Measurements from ENCODE around the gene COMT.

The COMT gene

DNA sequence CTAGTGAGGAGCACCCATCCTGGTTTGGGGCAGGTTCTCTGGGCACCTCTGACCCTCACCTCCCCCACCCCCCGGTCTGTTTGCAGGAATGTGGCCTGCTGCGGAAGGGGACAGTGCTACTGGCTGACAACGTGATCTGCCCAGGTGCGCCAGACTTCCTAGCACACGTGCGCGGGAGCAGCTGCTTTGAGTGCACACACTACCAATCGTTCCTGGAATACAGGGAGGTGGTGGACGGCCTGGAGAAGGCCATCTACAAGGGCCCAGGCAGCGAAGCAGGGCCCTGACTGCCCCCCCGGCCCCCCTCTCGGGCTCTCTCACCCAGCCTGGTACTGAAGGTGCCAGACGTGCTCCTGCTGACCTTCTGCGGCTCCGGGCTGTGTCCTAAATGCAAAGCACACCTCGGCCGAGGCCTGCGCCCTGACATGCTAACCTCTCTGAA lies 26.9 kb downstream of the COMT start:
- in situ Hi-C loops (cut with MboI; ENCODE audit: low sequenced_read_pairs): no loop called here

DNA sequence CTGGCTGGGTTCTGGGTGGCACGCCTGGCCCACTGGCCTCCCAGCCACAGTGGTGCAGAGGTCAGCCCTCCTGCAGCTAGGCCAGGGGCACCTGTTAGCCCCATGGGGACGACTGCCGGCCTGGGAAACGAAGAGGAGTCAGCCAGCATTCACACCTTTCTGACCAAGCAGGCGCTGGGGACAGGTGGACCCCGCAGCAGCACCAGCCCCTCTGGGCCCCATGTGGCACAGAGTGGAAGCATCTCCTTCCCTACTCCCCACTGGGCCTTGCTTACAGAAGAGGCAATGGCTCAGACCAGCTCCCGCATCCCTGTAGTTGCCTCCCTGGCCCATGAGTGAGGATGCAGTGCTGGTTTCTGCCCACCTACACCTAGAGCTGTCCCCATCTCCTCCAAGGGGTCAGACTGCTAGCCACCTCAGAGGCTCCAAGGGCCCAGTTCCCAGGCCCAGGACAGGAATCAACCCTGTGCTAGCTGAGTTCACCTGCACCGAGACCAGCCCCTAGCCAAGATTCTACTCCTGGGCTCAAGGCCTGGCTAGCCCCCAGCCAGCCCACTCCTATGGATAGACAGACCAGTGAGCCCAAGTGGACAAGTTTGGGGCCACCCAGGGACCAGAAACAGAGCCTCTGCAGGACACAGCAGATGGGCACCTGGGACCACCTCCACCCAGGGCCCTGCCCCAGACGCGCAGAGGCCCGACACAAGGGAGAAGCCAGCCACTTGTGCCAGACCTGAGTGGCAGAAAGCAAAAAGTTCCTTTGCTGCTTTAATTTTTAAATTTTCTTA lies 27.8 kb downstream of the COMT start:
- in situ Hi-C loops (cut with MboI; ENCODE audit: low sequenced_read_pairs): no loop called here

DNA sequence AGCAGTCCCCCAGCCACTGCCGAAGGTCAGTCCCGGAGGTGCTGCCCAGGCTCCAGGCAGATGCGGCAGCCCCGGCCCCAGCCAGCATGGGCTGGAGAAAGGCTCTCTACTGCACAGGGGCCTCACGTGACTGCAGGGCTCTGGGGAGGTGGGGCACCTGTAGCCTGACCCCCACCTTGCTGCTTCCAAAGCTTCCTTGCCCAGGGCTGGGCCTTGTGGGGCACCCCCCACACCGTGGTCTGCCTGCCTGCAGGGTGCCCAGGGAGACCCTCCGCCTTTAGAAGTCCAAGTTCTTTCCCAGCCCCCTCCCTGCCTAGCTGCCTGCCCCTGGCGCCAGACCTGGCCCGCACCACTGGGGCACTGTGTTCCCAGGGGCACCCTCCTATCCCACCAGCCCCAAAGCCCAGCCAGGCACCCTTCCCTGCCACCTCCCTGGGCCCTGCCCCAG lies 28.5 kb downstream of the COMT start:
- in situ Hi-C loops (cut with MboI; ENCODE audit: low sequenced_read_pairs): no loop called here

DNA sequence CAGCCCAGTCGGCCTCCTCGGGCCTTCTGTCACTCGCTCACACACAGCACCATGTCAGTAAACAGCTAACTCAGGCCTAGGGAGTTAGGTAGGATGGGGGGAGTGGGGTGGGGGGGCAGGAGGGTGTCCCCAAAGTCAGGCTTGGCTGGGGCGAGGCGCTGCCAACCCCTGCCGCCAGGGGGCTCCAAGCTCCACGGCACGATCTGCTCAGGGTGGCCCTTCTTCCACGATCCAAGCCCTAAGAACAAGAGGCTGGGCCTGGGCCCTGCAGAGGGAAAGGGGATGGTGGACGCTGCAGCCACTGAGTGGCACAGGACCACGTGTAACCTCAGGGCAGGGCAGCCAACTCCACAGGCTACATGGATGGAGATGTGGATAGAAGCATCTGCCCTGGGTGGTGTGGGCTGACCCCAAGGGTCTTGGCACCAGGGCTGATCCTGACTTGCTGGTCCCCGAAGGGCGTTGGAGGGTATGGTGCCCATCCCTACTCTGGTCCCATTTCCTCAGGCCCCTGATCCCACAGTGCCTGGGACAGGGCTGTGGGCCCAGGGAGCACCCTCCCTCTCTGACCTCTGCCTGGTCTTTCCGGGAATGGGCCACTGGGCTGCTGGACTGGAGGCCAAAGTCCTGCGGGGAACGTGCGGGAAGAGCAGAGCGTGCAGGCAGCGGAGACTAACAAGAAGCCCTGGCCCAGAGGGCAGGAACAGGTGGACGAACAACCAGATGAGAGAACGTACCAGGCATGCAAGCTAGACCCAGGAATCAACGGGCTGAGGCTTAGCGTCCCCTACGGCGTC lies 29.1 kb downstream of the COMT start:
- in situ Hi-C loops (cut with MboI; ENCODE audit: low sequenced_read_pairs): no loop called here

DNA sequence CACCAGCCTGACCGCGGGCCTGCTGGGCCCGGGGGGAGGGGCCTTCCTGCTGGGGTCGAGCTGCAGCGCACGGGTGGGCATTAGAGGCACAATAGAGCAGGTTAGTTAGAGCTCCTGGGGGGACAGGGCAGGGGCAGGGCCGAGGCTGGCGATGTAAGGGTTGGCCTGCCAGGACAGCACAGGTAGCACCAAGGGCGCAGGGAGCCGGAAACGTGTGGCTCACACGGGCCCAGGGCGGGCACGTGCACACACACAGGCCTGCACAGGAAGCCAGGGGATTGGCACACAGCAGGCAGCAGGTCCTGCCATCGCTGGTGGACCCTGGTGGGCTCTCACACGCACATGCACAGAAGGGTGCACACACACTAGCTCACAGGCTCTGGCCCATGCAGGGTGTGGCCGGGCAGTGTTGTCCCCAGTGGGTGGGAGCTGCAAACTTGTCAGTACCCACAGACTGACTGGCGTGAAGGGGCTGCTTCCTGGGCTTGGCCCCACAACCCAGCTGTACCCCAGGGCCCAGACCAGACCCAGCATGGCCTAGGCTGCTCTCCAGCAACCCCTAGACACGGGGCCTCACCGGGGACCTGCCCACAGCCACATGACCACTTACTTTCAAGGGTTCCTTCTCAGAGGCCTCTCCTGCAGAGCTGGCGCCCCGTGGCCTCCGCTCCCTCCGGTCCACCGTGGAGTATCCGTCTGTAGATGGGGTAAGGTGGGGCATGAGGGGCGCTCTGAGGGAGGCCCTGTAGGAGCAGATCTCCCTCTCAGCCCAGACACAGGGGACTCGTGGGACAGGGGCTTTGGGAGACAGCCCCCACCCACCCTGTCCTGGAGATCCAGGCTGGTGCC lies 29.9 kb downstream of the COMT start:
- in situ Hi-C loops (cut with MboI; ENCODE audit: low sequenced_read_pairs): no loop called here

DNA sequence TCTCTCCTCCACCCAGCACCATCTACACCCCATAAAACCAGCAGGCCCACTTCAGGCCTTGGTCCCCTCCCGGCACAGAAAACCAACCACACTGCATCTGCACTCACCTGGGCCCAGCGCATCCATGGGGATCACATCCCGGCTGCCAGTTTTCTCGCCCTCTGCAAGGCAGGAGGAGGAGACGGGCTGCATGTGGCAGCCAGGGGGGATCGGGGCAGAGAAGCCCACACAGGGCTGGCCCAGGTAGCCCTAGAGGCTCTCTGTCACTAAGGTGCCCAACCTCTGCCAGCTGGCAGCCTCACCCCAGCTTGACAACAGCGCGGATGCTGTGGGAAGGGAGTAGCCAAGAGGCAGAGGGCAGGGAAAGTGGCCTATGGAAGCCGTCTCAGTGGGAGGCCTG lies 30.7 kb downstream of the COMT start:
- in situ Hi-C loops (cut with MboI; ENCODE audit: low sequenced_read_pairs): no loop called here

DNA sequence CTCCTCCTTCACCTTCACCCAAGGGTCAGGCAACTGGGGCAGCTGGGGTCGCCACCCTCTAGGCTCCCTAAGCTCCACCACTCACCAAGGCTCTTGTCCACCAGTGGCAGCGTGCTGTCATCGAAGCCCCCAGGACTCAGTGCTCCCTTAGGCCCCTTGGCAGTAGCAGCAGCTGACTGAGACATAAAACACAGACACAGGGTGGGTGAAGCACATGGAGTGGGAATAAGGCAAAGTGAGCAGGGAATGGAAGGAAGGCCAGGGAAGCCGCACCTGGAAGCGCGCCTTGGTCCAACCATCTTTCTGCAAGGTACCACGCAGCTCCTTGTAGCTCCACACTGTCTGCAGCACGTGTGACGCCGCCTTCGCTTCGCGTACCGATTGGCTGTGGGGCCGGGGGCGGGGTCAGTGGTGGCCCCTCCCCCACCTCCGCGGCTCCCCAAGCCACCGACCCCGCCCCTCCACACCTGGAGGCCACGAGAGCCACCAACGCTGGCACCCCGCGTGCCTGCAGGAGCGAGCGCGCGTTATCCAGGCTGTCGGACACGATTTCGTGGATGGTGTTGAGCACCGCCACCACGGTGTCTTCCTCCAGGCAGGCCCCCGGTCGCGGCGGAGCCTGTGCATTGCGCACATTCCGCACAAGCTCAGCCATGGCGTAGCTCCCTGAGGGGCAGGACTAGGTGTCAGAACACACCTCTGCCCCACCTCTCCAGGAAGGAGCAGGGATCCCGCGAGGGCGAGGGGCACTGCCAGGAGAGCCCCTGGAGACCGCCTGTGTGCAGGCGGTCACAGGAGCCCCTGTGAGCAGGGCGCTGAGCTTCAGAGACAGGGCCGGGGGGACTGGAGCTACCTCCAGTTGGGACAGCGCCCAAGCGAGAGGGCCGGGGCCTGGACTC lies 31.3 kb downstream of the COMT start:
- in situ Hi-C loops (cut with MboI; ENCODE audit: low sequenced_read_pairs): no loop called here

DNA sequence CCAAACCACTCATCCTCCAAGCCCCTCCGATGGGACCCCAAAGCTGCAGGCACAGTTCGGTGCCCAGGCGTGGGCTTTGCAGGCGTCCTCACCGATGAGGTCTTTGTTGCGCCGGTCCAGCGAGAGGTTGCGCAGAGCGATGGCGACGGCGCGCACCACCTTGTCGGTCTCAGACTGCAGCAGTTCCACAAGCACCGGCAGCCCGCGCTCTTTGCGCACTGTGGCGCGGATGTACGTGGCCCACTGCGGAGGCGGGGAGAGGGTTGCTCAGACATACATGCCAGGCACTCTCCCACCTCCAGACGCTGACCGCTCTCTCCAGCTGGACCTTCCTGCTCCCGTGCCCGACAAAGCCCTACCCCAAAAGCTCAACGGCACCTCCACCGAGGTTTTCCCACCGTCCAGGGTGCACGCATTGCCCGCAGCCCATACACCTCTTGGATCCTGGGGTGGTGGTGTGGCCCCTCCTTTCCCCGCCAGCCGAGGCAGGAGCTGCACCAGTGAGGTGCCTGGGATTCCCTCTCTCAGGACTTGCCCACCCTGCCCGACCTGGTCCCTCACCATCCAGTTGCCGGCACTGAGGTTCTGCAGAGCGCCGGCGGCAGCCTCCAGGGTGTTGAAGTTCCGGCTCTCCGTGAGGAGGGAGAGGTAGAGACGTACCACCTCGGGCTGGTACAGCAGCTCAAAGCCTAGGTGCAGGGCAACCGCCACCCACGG lies 32.1 kb downstream of the COMT start:
- in situ Hi-C loops (cut with MboI; ENCODE audit: low sequenced_read_pairs): no loop called here

DNA sequence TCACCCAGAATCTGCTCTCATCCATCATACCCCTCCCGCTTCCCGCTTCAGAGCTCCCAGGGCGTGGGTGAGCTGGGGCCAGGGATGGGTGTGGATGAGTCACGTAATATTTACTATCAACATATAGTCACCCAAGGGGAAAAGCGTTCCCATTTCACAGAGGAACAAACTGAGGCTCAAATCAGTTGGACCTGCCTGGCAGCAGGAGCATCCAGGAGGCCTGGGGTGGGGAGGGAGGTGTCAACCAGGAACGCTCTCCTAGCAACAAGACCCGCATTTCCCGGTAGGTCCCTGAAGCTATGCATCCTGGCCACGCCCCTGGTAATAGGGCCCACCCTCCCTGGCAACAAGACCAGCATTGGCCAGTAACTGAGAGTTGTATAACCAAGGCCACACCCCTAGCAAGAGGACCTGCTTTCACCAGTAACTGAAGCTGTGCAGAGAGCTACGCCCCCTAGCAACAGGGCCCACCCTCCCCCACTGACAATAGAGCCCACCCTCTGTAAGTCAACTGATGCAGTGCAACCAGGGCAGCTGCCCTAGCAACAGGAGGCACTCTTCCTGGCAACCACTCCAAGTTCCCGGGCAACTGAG lies 32.8 kb downstream of the COMT start:
- in situ Hi-C loops (cut with MboI; ENCODE audit: low sequenced_read_pairs): no loop called here

DNA sequence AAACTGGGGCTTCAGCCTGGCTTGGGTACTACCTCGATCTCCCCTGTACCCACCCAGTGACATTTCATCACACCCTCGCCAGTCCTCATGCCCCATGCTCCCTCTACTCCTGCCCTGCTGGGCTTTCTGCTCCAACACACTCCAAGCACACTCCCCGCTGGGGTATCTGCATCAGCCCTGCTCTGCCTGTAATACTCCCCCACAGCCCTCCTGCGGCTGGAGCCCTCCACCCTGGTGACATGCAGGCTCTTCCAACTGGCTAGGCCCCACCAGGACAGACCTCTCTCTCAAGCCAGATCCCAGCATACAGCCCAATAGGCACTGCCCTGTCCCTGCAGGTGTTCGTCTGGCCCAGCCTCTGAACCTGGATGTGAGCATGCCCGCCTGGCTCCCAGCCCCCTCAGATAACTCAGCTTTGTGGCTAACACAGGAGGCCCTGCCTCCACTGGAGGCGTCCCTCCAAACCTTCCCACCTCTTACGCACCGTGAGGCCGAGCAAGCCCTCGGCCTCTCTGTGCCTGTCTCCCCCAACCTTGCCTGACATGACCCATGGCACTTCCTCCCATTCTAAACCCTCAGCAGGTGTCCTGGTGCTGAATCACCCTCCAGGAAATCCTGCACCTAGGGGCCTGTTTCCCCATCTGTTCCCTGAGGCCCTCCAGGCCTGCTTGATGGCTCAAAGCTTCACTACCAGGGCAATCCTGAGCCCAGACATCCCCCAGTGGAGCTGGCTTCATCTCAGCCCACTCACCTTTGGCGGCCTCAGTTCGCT lies 33.5 kb downstream of the COMT start:
- in situ Hi-C loops (cut with MboI; ENCODE audit: low sequenced_read_pairs): no loop called here

DNA sequence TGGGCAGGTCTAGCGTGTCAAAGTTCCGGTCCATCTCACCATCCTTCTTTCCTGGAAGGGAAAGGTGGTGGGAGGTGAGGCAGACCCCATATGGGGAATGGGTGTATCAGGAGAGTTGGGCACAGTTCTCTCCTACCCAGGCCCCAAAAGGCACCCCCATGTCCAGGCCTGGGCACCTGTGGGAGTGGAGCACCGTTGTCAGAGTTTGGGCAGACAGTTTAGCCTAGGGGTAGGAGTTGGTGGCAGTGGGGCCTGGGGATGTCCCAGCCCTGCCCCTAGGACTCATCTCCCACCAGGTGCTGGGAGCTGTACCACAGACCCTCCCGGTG lies 34.1 kb downstream of the COMT start:
- in situ Hi-C loops (cut with MboI; ENCODE audit: low sequenced_read_pairs): no loop called here

DNA sequence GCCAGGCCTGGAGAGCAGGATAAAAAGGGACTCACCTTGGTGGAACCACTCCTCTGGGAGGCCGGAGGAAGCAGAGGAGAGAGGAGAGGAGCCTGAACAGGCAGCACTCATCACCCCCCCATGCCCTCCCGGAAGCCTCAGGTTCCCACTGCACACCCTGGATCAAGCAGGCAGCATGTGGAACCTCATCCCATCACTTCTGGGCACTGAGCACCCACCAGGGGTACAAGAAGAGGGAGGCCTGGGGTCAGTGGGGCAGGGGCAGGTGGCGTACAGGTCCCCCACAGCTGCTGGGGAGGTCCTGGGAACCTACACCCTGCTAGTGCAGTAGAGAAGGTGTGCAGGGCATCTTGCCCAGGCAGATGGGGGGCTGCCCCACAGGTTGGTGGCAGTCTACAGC lies 35.1 kb downstream of the COMT start:
- in situ Hi-C loops (cut with MboI; ENCODE audit: low sequenced_read_pairs): no loop called here

DNA sequence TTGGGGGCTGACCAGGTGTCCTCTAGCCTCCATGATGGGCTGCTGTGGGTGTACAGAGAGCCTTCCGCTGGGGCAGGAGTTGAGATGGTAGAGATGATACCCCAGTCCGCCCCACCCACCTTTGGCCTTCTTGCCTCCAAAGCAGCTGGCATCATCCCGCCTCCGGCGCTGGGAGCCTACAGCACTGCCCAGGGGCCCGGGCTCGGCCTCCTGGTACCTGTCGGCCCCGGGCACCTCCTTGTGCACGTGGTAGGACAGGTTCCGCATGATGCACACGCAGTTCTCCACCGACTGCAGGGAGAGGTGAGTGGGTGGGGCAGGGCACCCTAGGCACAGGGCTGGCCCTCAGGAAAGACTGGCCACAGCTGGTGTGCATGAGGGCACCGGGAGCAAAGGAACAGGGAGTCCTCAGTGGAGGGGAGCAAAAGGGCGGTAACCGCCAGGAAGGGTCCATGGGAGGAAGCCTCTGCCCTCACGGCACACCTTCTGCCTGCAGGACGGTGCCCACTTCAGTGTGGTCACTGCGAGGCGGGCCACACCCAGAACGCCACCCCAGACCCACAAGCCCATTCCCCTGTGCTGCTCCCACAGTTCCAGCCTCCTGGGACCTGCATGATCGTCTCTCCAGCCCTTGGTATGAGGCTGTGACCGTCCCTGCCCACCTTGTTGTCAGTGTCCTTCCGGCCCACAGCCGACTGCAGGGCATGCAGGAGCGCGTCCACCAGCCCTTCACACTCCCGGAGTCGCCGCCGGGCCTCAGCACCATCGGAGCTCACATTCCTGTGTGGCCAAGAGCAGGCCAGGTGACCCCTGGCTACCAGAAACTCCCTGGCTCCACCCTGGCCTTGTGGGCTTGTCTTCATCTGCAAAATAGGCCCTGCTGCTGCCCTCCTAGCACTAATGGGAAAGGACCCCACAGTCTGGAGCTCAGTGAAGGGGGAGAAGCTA lies 36.0 kb downstream of the COMT start:
- in situ Hi-C loops (cut with MboI; ENCODE audit: low sequenced_read_pairs): no loop called here

DNA sequence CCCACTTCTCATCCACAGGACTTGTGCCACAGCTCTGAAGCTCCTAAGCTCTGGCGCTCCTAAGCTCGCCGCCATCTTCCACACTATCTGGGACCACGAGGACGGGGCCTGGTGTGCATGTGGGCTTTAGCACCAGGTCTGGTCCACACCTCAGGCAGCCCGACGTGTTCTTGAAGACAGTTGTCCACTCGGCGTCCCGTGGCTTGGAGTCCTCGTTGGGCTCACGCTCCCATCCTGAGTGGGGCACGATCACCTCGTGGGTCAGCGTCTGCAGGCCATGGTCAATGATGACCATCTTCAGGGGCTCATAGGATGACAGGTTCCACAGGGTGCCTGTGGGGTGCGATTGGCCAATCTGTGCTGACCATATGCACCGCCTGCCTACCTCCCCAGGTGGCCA lies 37.2 kb downstream of the COMT start:
- in situ Hi-C loops (cut with MboI; ENCODE audit: low sequenced_read_pairs): no loop called here

DNA sequence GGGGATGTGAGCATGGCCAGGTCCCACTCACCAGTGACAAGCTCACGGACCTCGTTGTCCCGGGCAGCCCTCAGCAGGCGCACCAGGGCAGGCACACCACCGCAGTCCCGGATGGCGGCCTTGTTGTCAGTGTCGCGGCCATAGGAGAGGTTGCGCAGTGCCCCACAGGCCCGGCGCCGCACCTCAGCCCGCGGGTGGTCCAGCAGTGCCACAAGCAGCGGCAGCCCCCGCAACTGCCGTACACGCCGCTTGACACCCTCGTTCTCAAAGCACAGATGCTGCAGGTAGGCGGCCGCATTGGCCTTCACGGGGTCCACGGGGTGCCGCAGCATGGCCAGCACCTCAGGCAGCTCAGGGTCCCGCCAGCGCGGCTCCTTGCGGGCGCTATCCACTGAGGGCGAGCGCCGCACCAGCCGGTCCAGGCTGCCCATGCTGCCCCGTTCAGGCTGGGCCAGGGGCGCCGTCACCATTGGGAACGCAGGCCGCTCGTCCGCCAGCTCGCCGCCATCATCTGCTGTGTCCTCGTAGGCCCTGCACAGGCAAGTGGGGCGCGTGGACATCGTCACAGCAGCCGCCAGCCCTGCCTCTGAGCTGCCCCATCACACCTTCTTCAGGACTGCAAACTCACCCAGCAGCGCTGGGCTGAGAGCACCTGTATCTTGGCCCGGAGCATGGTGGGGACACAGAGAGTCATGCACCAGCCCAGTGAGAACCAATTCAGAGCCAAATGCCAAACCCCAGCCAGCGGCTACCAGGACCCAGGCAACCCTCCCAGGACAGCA lies 38.3 kb downstream of the COMT start:
- in situ Hi-C loops (cut with MboI; ENCODE audit: low sequenced_read_pairs): no loop called here

DNA sequence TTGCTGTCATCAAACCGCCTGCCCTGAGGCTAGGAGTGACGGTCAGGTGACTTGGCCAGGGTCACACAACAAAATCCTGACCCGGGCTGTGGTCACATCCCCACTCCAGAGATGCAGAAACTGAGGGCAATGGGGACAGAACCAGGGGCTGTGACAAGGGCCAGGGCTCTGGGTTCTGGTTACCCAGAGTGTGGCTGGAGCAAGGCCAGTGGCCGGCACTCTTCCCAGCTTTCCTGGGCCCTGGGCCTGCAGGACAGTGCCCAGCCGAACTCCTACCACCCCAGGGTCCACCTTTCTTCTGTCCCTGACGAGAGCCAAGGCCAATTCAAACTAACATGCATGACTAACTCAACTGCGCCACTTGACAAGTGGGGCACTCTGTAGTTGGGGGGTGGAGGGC lies 39.2 kb downstream of the COMT start:
- in situ Hi-C loops (cut with MboI; ENCODE audit: low sequenced_read_pairs): no loop called here
